ENCODE data around the gene BTNL9. TPM values are rescaled to one million over a fixed set of nuclear protein-coding genes. Genes with fewer than 3 reads are reported as not detected.

Gene BTNL9
- total and polyA plus RNA-seq, 9 of the 15 experiments (the other 6 are each of a cell fraction or from before 2014, with no cell fraction given) = 3.7 to 86.7 (median 29.4) TPM

GRCh38 chr5:181024245-181025064 is 15.6 kb upstream of the BTNL9 start:
- H3K36me3 ChIP-seq (ENCODE audit: control insufficient read depth, insufficient read depth, low read length) = no peaks in the 10 kb centered on the region
- POLR2A ChIA-PET = interaction anchor here (0.7 to 2.4 kb wide), 3 partner anchors 13 to 79 kb away, joined by 3 to 8 read pairs (median 7); no protein-coding TSS in a partner anchor
- ATAC-seq (no peak), DNase-seq (ENCODE audit: extremely low read depth in 1 of 4, low spot score in 3 of 4) (peak in 1 of 4 experiments; percentile 40), FAIRE-seq (no peak)
- H3K4me2 ChIP-seq (ENCODE audit: insufficient read depth, low read length) = no peak overlapping the region
- H3K9ac ChIP-seq (ENCODE audit: insufficient read depth in 1 of 2, low read depth in 2 of 2, low read length in 2 of 2) = peak overlapping the region in 1 of 2 experiments; percentile 59; a peak in 2 of 4 replicates
- no peaks in the 10 kb centered on the region for H3K27me3 ChIP-seq (ENCODE audit: control insufficient read depth in 2 of 2, insufficient read depth in 2 of 2, low read length in 2 of 2)
- no peak overlapping the region for H2AFZ ChIP-seq (ENCODE audit: low read depth, low read length)
- intact Hi-C loops (cut with micrococcal nuclease) (loop anchor here (5.0 to 10.0 kb wide), 2 partner anchors 157 to 220 kb away; partner anchors contain the start of gene MGAT1), in situ Hi-C loops (cut with MboI) (no loop called here)
- H3K4me3 ChIP-seq = no peak overlapping the region
- H3K27ac ChIP-seq (ENCODE audit: extremely low read depth, low read depth, low read length) = no peak overlapping the region
- peaks cover 32% of the 10 kb centered on the region for H3K79me2 ChIP-seq (ENCODE audit: control insufficient read depth, insufficient read depth, low read length)
- H3K9me1 ChIP-seq (ENCODE audit: control insufficient read depth, insufficient read depth, low read length) = no peaks in the 10 kb centered on the region
- TF ChIP-seq PKNOX1 (IDR thresholded peaks at IDR 0.05) (peak; percentile 24; the same call in 1 of the 2 replicates), MLLT1 (IDR thresholded peaks at IDR 0.05) (no peak), MNT (conservative IDR thresholded peaks at IDR 0.05) (0 out of 4 replicates have a peak, but pooled peaks of 1 of the 2 experiments have one; percentile 14), ZNF277 (CRISPR knock-in tag; IDR thresholded peaks at IDR 0.05; ENCODE audit: borderline replicate concordance) (no peak), CGGBP1 (CRISPR knock-in tag; IDR thresholded peaks at IDR 0.05) (no peak), ZC3H8 (IDR thresholded peaks at IDR 0.05) (no peak), NFIC (IDR thresholded peaks at IDR 0.05) (peak; percentile 68)
- CTCF ChIA-PET (ENCODE audit: low intra/inter-chr PET ratio) = no interaction called here
- no peaks in the 10 kb centered on the region for H4K20me1 ChIP-seq (replicated peaks; ENCODE audit: control insufficient read depth, insufficient read depth, low read length)
- no TSS peak for BruUV-seq (replicated peaks)
- H3K4me1 ChIP-seq (replicated peaks in 1 of 2; ENCODE audit: control insufficient read depth in 2 of 2, insufficient read depth in 2 of 2, low read length in 2 of 2) = peaks cover 8 to 9% of the 10 kb centered on the region in 2 experiments; a peak in 4 of 5 replicates
- 0 out of 2 replicates have a peak, but pooled peaks cover 6% of the 10 kb centered on the region for H3K9me3 ChIP-seq (replicated peaks; ENCODE audit: control insufficient read depth, insufficient read depth, low read depth, low read length)
- WGBS (ENCODE audit: insufficient coverage, low coverage, missing lambda C conversion rate) = 22% methylated on average over 1 of the region's 1 CpG
